HL-60 (cell line): ENCODE data around the gene EMILIN1.

Experiments
- DNase-seq, 2 experiments: peaks; one replicate each; pipeline ENCODE4 v3.0.0-alpha.2; 2010 to 2020; ENCODE audit warnings: low read depth in 1 of 2, low spot score in 1 of 2
- H3K27ac ChIP-seq: fragments of 250-450 bp; sonication (Bioruptor Pico); replicated peaks from 2 replicates; pipeline ENCODE4 v1.5.1; 2020; ENCODE audit warnings: mild to moderate bottlenecking, moderate library complexity
- H3K27me3 ChIP-seq: fragments of 250-450 bp; sonication (Bioruptor Pico); 2 replicates; pipeline ENCODE4 v1.5.1; 2021; ENCODE audit warnings: mild to moderate bottlenecking, moderate library complexity; ENCODE audit not compliant: insufficient read depth, poor library complexity, severe bottlenecking
- H3K4me3 ChIP-seq: replicated peaks from 2 replicates; pipeline ENCODE4 v1.5.1; 2011; ENCODE audit warnings: mild to moderate bottlenecking, control low read depth, low read length; ENCODE audit not compliant: insufficient read depth
- CTCF ChIP-seq: IDR thresholded peaks from one replicate; pipeline ENCODE4 v1.5.1; 2011; ENCODE audit warnings: low read length, control low read depth, inconsistent platforms; ENCODE audit not compliant: insufficient read depth
- GABPA ChIP-seq: IDR thresholded peaks from 2 replicates; pipeline ENCODE4 v1.6.1; 2012; ENCODE audit warnings: low read depth
- POLR2AphosphoS5 ChIP-seq: IDR thresholded peaks from 2 replicates; pipeline ENCODE4 v1.6.1; 2012; ENCODE audit warnings: low read depth
- REST ChIP-seq: IDR thresholded peaks from 2 replicates; pipeline ENCODE4 v1.6.1; 2012; ENCODE audit warnings: low read depth; ENCODE audit not compliant: insufficient replicate concordance
- SPI1 ChIP-seq: IDR thresholded peaks from 2 replicates; pipeline ENCODE4 v1.6.1; 2012; ENCODE audit warnings: low read depth, mild to moderate bottlenecking, borderline replicate concordance

Gene EMILIN1

GRCh38 chr2:27042159-27042661 lies 36.2 kb upstream of the EMILIN1 start:
- no peak for DNase-seq
- Histone ChIP-seq H3K4me3 (no peak overlapping the region), H3K27me3 (no peaks in the 10 kb centered on the region), H3K27ac (no peak overlapping the region)
- TF ChIP-seq SPI1 = no peak

- TF ChIP-seq REST = no peak
- no peak for TF ChIP-seq CTCF
- no peak for TF ChIP-seq GABPA
- TF ChIP-seq POLR2AphosphoS5 = no peak; the same call in 1 of the 2 replicates
- no peak for TF ChIP-seq SPI1
- Histone ChIP-seq H3K27me3 (no peaks in the 10 kb centered on the region), H3K27ac (no peak overlapping the region), H3K4me3 (no peak overlapping the region)
- DNase-seq = no peak
Measured at GRCh38 chr2:27042985-27043634, 35.3 kb upstream of the EMILIN1 start.

GRCh38 chr2:27049422-27050280 lies 28.8 kb upstream of the EMILIN1 start:
- H3K27ac ChIP-seq = peak overlapping the region; percentile 82
- no peaks in the 10 kb centered on the region for H3K27me3 ChIP-seq
- no peak for TF ChIP-seq REST
- TF ChIP-seq SPI1 = no peak
- no peak for TF ChIP-seq GABPA
- DNase-seq = no peak
- H3K4me3 ChIP-seq = peak overlapping the region; percentile 98

- Histone ChIP-seq H3K27ac (peak overlapping the region; percentile 82), H3K27me3 (no peaks in the 10 kb centered on the region), H3K4me3 (peak overlapping the region; percentile 98)
- peak; percentile 87 to 89 for DNase-seq
- TF ChIP-seq SPI1 (no peak), CTCF (no peak), POLR2AphosphoS5 (no peak), GABPA (no peak; the same call in 1 of the 2 replicates), REST (no peak)
Measured at GRCh38 chr2:27050281-27050995, 28.0 kb upstream of the EMILIN1 start.
